ENCODE results near the gene SKOR1. TPM values are rescaled to one million over a fixed set of nuclear protein-coding genes. Genes with fewer than 3 reads are reported as not detected.
A peak's percentile ranks its signal among the peaks of the same experiment; 100 is the strongest.

SKOR1 gene
- total and polyA plus RNA-seq, 2 of the 8 experiments (the other 6 are each of a cell fraction or from before 2014, with no cell fraction given), result 0.03 to 0.11 TPM

DNA sequence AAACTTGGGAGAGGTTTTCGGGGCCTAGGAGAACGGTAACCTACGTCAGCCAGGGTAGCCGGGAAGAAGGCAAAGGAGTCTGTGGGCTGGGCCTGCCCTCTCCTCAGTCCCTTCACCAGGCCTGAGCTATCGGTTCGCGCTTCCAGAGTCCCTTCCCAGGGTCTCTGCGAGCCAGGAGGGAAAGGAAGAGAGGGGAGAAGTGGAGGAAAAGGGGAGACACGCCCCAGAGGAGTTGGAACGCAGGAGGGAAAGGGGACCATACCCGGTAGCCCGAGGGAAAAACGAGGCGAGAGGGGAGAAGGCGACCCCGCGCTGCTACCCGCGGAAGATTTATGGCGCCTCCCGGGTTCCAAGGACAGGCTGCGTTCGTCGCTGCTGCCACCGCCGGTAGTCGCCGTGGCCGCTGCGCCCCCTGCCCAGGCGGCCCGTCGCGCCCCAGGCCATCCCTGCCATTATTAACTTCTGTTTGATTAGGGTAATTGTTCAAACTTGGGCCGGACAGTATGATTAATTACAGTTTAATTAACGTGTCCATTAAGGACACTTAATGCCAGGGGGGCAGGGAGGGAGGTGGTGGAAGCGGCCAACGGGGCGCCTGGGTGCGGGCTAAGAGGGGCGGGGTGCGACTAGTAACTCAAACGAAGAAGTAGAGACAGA lies 3.4 kb upstream of the SKOR1 start:
- Histone ChIP-seq H3K18ac (ENCODE audit: extremely low read depth, low read length) (no peak overlapping the region), H3K4ac (replicated peaks; ENCODE audit: insufficient read length, low read depth, low read length) (no peak overlapping the region), H4K8ac (ENCODE audit: extremely low read depth, insufficient read depth, low read length) (no peak overlapping the region), H3K79me2 (ENCODE audit: control insufficient read depth in 1 of 2, insufficient read depth in 2 of 2, low read length in 2 of 2) (no peaks in the 10 kb centered on the region), H3K4me1 (replicated peaks in 1 of 4; ENCODE audit: control insufficient read depth in 3 of 4, insufficient read depth in 4 of 4, low read length in 3 of 4) (peaks cover 2 to 51% (median 37%) of the 10 kb centered on the region in 4 experiments), H3K9ac (replicated peaks in 1 of 4; ENCODE audit: extremely low read depth in 1 of 4, low read depth in 3 of 4, low read length in 3 of 4) (no peak overlapping the region), H2AK5ac (ENCODE audit: low read depth, low read length) (no peak overlapping the region), H3K56ac (replicated peaks; ENCODE audit: insufficient read length, low read depth, low read length) (no peak overlapping the region), H3K27ac (ENCODE audit: low read depth, low read length) (no peak overlapping the region), H3K9me3 (ENCODE audit: insufficient read depth in 2 of 2, low read depth in 1 of 2, low read length in 1 of 2) (peaks cover 0 to 4% of the 10 kb centered on the region in 2 experiments; a peak in 1 of 4 replicates), H2BK15ac (ENCODE audit: low read length) (no peak overlapping the region), H2BK5ac (ENCODE audit: low read depth, low read length) (no peak overlapping the region), H4K91ac (replicated peaks; ENCODE audit: insufficient read length, low read length) (no peak overlapping the region), H2AFZ (ENCODE audit: low read length) (no peak overlapping the region), H3K14ac (ENCODE audit: insufficient read length) (no peak overlapping the region), H3K79me1 (ENCODE audit: low read depth, low read length) (no peaks in the 10 kb centered on the region), H3K4me2 (ENCODE audit: insufficient read depth in 1 of 2, low read depth in 2 of 2, low read length in 2 of 2) (peak overlapping the region; percentile 69 to 73), H4K20me1 (replicated peaks in 1 of 2; ENCODE audit: control insufficient read depth in 1 of 2, insufficient read depth in 2 of 2, low read length in 2 of 2) (peaks cover 30 to 32% of the 10 kb centered on the region in 2 experiments), H2BK120ac (replicated peaks; ENCODE audit: low read depth, low read length) (no peak overlapping the region), H3K23ac (ENCODE audit: insufficient read length) (no peak overlapping the region), H3K4me3 (ENCODE audit: extremely low read depth in 1 of 4, insufficient read depth in 2 of 4, low read depth in 3 of 4, low read length in 4 of 4) (peak overlapping the region in 3 of 4 experiments; percentile 6 to 50 (median 19); a peak in 5 of 8 replicates), H2BK12ac (ENCODE audit: low read depth, low read length) (no peak overlapping the region), H3K27me3 (replicated peaks in 1 of 4; ENCODE audit: control insufficient read depth in 3 of 4, extremely low read depth in 1 of 4, insufficient read depth in 3 of 4, low read length in 3 of 4) (peaks cover 81 to 94% (median 94%) of the 10 kb centered on the region in 4 experiments), H3K36me3 (ENCODE audit: control insufficient read depth in 2 of 4, insufficient read depth in 4 of 4, low read length in 3 of 4) (peaks cover 0 to 10% (median 0%) of the 10 kb centered on the region in 4 experiments; a peak in 1 of 8 replicates), H3K23me2 (ENCODE audit: low read depth, low read length) (peaks cover 11% of the 10 kb centered on the region; the same call in 1 of the 2 replicates), H4K5ac (ENCODE audit: insufficient read length, low read depth, low read length) (no peak overlapping the region), H2BK20ac (ENCODE audit: low read length) (no peak overlapping the region)
- CTCF ChIA-PET (ENCODE audit: partially characterized antibody), result interaction anchor here (0.6 to 1.4 kb wide), 7 partner anchors 10 to 365 kb away, joined by 3 to 4 read pairs (median 3); no protein-coding TSS in a partner anchor
- POLR2A ChIA-PET (ENCODE audit: partially characterized antibody), result interaction anchor here (1.2 to 5.0 kb wide), 3 partner anchors 9 to 14 kb away, joined by 3 to 24 read pairs (median 5); no protein-coding TSS in a partner anchor
- no peak for DNase-seq (ENCODE audit: low read depth in 1 of 2, low spot score in 2 of 2)
- WGBS, 2 experiments (ENCODE audit: extremely low coverage in 1 of 2, insufficient coverage in 1 of 2, insufficient read length in 1 of 2, insufficient replicate concordance in 2 of 2, low coverage in 1 of 2, low lambda C conversion rate in 2 of 2, missing lambda C conversion rate in 1 of 2), result 6% methylated on average over 36 of the region's 43 CpGs; no CpG with 5 or more reads in 1 of the 2 experiments
- no peak for FAIRE-seq
- TF ChIP-seq, protein P1, sequence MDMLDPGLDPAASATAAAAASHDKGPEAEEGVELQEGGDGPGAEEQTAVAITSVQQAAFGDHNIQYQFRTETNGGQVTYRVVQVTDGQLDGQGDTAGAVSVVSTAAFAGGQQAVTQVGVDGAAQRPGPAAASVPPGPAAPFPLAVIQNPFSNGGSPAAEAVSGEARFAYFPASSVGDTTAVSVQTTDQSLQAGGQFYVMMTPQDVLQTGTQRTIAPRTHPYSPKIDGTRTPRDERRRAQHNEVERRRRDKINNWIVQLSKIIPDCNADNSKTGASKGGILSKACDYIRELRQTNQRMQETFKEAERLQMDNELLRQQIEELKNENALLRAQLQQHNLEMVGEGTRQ (IDR thresholded peaks at IDR 0.05; ENCODE audit: low read length), result no peak
- TF ChIP-seq RFX5 (IDR thresholded peaks at IDR 0.05; ENCODE audit: borderline replicate concordance, low read depth, low read length) (no peak), KDM1A (IDR thresholded peaks at IDR 0.05; ENCODE audit: borderline replicate concordance, low read length) (no peak), CTBP2 (IDR thresholded peaks at IDR 0.05; ENCODE audit: borderline replicate concordance, insufficient read depth, insufficient read length, low read length) (peak; percentile 23), ZNF274 (IDR thresholded peaks at IDR 0.05; ENCODE audit: borderline replicate concordance, extremely low read depth, low read length) (no peak), SP1 (IDR thresholded peaks at IDR 0.05; ENCODE audit: low read depth, low read length) (no peak), HDAC6 (IDR thresholded peaks at IDR 0.05; ENCODE audit: low read depth, low read length) (no peak), SUZ12 (IDR thresholded peaks at IDR 0.05; ENCODE audit: low read length) (peak; percentile 66)
- TF ChIP-seq, protein P2, sequence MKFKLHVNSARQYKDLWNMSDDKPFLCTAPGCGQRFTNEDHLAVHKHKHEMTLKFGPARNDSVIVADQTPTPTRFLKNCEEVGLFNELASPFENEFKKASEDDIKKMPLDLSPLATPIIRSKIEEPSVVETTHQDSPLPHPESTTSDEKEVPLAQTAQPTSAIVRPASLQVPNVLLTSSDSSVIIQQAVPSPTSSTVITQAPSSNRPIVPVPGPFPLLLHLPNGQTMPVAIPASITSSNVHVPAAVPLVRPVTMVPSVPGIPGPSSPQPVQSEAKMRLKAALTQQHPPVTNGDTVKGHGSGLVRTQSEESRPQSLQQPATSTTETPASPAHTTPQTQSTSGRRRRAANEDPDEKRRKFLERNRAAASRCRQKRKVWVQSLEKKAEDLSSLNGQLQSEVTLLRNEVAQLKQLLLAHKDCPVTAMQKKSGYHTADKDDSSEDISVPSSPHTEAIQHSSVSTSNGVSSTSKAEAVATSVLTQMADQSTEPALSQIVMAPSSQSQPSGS (IDR thresholded peaks at IDR 0.05; ENCODE audit: low read length), result no peak
